8988T (cell line): ENCODE data around the gene RPS6KL1.

Experiments
- DNase-seq: peaks from one replicate; pipeline ENCODE4 v3.0.0; 2011

The RPS6KL1 gene

GRCh38 chr14:74911221-74911620, 11.8 kb downstream of the RPS6KL1 start:
- no peak for DNase-seq

GRCh38 chr14:74910556-74910955, 12.5 kb downstream of the RPS6KL1 start:
- no peak for DNase-seq

DNA sequence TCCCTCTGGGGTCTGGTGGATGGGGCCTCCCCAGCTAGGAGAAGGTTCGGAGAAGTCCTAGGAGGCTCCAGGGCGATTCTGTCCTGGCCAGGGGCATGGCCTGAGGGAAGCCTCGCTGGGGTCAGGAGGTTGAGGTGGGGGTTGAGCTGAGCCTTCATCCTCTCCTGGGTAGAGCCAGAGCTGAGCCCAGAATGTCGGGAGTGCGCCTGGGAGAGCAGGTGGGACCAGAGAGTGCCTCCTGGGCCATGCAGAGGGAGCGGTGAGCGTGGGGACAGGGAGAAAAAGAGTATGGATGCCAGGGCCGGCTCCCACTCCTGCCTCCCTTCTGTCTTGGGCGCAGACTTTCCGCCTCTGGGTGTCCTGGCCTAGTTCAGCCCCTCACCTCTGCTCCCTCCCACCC, 13.1 kb downstream of the RPS6KL1 start:
- no peak for DNase-seq

DNA sequence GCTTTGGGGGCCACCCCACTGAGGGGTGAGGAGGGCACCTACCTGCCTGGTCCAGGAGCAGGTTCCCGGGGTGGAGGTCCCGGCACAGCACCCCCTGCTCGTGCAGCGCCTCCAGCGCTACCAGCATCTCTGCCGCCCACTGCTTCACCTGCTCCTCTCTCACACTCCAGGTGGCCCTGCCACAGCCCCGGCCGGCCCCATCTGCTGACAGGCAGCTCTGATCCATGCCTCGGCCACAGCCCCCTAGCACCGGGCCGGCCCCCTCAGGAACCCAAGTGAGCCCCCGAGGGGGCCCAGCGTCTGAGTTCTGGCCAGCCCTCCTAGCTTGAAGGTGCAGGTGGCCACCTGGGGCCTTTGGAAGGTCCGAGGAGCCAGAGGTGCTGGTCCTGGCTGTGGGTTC, 13.6 kb downstream of the RPS6KL1 start:
- no peak for DNase-seq

GRCh38 chr14:74908861-74909341, 14.2 kb downstream of the RPS6KL1 start:
- no peak for DNase-seq

DNA sequence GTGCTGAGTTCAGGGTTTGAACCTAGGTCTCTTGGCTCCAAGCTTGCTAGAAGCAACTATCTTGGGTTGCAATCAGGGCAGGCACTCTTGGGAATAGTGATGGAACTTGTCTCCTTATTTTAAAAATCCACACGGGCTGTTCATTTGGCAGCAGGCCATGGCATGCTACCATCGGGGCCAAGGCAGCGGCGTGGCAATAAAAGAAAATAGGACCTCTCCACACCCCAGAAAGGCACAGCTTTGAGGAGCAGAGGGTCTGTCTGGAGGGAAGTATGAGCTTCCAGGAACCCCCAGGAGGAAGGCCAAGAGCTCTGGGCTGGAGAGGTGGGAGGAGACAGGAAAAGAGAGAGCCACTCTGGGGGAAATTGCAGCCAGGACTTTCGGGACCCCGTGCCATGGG, 15.3 kb downstream of the RPS6KL1 start:
- DNase-seq: no peak

DNA sequence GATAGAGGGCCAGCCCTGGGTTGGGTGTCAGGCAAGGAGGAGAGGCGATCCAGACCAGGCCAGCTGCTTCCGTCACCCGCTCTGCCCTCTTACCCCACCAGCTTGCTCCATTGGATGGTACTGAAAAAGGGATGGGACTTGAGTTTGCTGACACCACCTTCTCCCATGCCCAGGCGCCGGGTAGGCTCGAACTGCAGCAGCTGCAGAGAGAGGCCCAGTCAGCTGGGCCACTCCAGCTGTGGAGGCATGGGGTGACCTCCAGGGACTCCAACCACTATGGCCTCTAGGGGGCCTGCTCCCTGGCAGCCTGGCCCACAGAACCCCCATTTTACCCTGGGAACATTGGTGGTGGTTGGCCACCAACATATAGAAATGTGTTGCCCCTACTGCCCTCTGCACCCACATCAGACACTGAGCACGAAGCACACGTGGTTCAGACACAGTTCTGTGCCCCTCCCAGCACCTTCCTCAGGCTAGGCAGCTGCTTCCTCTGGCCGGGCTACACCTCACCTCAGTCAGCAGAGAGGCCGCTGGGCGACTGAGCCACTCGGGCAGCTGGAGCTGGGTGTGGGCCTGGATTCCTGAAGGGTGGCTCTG, 16.0 kb downstream of the RPS6KL1 start:
- no peak for DNase-seq

DNA sequence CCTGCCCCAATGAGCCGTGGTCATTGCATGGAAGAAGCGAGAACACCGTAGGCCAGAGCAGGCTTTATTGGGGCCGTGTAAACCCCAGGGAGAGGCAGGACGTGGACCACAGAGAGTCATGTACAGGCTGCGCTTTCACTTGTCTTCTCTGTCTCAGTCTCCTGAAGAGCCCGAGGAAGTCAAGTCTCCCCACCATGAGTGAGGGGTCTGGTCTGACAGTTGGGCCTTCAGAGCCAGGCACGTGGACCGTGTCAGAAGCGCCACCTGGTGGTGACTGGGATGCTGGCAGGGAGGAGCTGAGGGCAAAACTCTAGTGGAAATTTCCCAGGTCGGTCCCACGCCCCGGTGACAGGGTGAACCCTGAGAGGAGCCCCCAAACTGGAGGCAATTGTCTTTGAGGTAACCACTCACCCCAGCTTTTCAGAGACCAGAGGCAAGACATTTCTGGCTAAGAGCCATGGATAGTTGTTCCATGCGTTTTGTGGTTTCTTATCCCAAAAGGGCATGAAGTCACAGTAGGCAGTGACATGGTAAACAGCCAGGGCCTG, 17.4 kb downstream of the RPS6KL1 start:
- peak; percentile 60 for DNase-seq

DNA sequence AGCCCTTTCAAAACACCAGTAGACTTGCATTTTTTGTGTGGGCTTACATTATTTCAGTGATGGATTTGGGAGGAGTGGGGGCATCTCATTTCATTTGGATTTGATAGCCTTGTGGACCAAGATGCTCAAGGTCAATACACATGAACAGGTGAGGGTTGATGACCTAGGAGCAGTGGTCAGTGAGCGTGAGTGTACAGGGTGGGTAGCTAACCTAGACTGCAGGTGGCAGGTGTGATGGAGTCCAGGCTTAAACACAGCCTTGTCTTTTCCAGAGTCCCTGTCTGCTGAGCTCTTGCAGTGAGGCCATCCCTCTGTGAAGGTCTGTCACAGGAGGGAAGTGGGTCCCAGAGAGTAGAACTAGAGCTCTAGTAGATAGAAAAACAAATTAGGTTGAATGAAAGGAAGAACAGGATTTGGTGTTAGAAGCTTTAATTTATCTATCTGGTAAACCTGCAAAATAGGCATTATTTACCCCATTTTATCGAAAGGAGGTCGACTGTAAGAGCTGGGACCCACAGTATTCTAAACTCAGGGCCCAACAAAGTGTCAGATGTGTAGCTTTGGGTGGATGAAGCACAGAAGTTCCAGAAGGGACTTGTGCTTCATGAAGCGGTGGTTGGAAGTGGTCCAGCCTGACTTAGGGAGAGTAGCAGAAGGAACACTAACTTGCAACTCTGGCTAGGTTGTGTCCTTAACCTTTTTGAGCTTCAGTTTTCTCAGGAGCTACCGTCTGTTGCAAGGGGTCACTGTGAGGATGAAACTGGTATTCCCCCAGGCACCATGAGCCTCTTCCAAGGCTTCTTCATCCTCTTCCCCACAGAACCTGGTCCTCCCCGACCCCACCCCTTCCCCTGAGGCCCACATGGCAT, 18.2 kb downstream of the RPS6KL1 start:
- DNase-seq: no peak

DNA sequence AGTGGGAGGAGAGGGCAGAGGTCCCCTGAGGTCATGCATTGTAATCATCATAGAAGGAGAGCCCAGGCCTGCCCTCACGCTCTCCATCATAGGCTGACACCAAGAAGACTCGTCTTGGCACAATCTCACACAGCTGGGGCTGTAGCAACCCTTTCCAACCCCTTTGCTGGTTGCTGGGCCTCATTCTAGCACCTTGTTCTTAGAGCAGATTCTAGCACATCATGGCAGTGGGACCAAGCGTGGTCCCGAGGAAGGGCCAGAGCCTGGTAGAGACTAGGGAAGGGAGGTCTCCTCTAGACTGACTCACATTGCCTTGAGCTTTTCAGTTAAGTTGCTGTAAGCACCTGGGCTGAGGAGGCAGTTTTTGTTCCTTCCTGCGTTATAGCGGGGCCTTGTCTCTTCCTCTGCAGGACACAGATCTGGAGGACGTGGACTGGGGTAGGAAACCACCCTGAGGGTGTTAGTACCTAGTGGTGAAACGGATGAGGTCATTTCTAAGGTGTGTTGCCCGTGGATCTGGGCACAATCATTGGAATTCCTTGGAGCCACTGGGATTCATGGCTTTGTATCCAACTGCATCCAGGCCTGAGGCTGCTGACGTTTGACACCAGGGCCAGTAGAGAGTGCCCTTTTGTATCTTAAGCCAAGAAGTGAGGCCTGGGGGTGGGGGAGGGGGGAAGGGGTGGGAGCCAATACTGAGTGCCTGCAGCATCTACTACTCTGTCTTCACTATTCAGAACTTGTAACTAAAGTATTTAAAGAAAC, 19.9 kb downstream of the RPS6KL1 start:
- no peak for DNase-seq

DNA sequence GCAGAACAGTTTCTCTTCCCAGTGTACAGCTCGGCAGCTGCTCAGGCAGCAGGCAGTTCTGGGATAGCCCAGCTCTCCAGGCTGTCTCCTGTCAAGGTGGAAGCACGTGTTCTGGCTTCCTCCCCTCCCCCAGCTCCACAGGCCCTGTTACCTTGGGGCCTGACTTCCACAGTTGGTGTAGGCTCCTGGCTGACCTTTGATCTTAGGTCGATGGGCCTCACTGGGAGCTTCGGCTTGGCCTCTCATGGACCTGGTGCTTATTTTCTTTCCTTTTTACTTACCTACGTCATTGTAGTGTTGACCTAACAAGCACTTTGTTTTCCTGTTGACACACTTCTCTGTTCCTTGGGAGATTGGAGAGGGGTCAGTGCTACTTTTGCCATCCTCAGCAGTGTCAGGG, 24.4 kb downstream of the RPS6KL1 start:
- no peak for DNase-seq

- DNase-seq: no peak
These were observed 25.0 kb downstream of the RPS6KL1 start for GRCh38 chr14:74898083-74898482.

DNA sequence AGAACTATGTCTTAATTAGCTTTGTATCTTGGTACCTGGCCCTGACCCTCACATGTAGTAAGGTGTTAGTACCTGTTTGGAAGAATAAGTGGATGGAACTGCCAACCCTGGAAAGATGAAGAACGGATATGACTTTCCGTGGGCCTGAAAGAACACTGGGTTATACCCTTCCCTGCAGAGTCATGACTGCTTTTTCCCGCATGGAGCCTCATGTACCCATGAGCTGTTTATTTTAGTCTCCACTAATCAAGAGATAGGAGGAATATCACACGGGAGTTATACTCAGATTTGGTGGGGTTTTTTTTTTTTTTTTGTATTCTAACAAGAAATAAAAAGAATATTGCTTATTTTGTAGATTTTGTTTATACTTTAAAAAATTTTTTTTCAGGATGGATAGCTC, 25.4 kb downstream of the RPS6KL1 start:
- DNase-seq: no peak

- no peak for DNase-seq
These were observed 26.7 kb downstream of the RPS6KL1 start for GRCh38 chr14:74896400-74896799.

- no peak for DNase-seq
These were observed 29.4 kb downstream of the RPS6KL1 start for GRCh38 chr14:74893614-74894091.

DNA sequence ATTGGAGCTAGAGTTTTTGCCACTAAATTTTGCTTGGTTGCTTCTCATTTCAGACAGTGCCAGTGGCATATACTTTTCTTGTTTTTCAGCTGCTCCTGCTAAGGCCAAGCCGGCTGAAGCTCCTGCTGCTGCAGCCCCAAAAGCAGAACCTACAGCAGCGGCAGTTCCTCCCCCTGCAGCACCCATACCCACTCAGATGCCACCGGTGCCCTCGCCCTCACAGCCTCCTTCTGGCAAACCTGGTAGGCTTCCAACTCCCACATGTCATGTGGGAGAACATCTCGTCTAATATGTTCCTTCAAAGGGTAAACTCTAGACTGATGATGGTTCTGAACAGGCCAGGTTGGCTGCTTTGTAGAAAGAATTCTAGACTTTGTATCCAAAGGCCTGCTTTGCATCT, 30.3 kb downstream of the RPS6KL1 start:
- DNase-seq: no peak

DNA sequence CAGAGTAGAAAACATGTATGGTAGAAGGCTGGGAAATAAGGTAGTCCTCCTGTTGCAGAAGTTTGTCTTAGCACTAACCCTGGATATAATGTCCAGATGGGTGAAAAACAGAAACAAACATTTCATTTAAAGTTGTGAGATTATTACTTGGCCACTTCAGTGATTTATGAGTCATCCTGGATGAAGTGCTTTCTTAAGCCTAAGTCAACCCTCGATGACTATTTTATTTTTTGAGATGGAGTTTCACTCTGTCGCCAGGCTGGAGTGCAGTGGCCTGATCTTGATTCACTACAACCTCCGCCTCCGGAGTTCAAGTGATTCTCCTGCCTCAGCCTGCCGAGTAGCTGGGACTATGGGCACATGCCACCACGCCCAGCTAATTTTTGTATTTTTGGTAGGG, 31.2 kb downstream of the RPS6KL1 start:
- no peak for DNase-seq

DNA sequence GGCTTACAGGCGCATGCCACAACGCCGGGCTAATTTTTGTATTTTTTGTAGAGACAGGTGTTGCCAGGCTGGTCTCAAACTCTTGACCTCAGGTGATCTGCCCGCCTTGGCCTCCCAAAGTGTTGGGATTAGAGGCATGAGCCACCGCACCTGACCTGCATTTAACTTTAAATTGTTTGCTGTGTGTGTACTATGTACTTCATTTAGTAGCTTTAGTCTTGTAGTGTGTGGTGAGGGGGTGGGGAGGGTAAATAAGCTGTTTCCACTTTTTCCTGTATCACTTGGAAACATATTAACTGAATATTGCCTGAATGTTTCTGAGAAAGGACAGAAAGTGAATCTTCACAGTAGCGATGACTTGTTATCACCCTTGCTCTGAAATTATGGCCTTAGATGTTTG, 32.8 kb downstream of the RPS6KL1 start:
- DNase-seq: no peak

GRCh38 chr14:74888164-74889158, 34.6 kb downstream of the RPS6KL1 start:
- no peak for DNase-seq

GRCh38 chr14:74886001-74886400, 37.1 kb downstream of the RPS6KL1 start:
- no peak for DNase-seq

- DNase-seq: peak; percentile 51
These were observed 40.7 kb downstream of the RPS6KL1 start for GRCh38 chr14:74882103-74882920.
